GM21515 (cell line): Measurements from ENCODE around the gene MTX1.
A peak's percentile ranks its signal among the peaks of the same experiment; 100 is the strongest.
"Not testable (repeated sequence)": the region's sequence is repeated elsewhere in the genome, so short reads cannot be mapped to it uniquely, and the experiment has no call there.

Experiments
- ATAC-seq: cut with Tn5 transposase; IDR thresholded peaks from one replicate; pipeline ENCODE4 v1.9.1; 2021; ENCODE audit not compliant: unreplicated experiment

MTX1 gene

GRCh38 chr1:155186794-155187455, 21.6 kb upstream of the MTX1 start:
- no peak for ATAC-seq

GRCh38 chr1:155187456-155187891, 21.0 kb upstream of the MTX1 start:
- no peak for ATAC-seq

GRCh38 chr1:155188268-155188667, 20.2 kb upstream of the MTX1 start:
- ATAC-seq, result no peak

- ATAC-seq, result not testable (repeated sequence)
Measured at GRCh38 chr1:155189926-155190325, 18.6 kb upstream of the MTX1 start.

GRCh38 chr1:155191904-155192303, 16.6 kb upstream of the MTX1 start:
- ATAC-seq, result no peak

- ATAC-seq, result no peak
Measured at GRCh38 chr1:155192346-155193274, 15.9 kb upstream of the MTX1 start.

- peak; percentile 54 for ATAC-seq
Measured at GRCh38 chr1:155193275-155193990, 15.1 kb upstream of the MTX1 start.

GRCh38 chr1:155193991-155194240, 14.6 kb upstream of the MTX1 start:
- not testable (repeated sequence) for ATAC-seq

GRCh38 chr1:155195201-155196102, 13.0 kb upstream of the MTX1 start:
- ATAC-seq, result no peak

- no peak for ATAC-seq
Measured at GRCh38 chr1:155196103-155196892, 12.2 kb upstream of the MTX1 start.

- ATAC-seq, result no peak
Measured at GRCh38 chr1:155196893-155197638, 11.4 kb upstream of the MTX1 start.

- ATAC-seq, result no peak
Measured at GRCh38 chr1:155197901-155198546, 10.5 kb upstream of the MTX1 start.

- no peak for ATAC-seq
Measured at GRCh38 chr1:155198547-155198906, 10.0 kb upstream of the MTX1 start.

GRCh38 chr1:155199792-155200191, 8.7 kb upstream of the MTX1 start:
- ATAC-seq, result no peak

- no peak for ATAC-seq
Measured at GRCh38 chr1:155200920-155201319, 7.6 kb upstream of the MTX1 start.

GRCh38 chr1:155202198-155202597, 6.3 kb upstream of the MTX1 start:
- no peak for ATAC-seq

- no peak for ATAC-seq
Measured at GRCh38 chr1:155202731-155203515, 5.6 kb upstream of the MTX1 start.

GRCh38 chr1:155205035-155205434, 3.5 kb upstream of the MTX1 start:
- no peak for ATAC-seq
